A172 (cell line): ENCODE results near the gene GPR52. TPM values are rescaled to one million over a fixed set of nuclear protein-coding genes. Genes with fewer than 3 reads are reported as not detected.
"Not testable (repeated sequence)": the region's sequence is repeated elsewhere in the genome, so short reads cannot be mapped to it uniquely, and the experiment has no call there.

Experiments used
- DNase-seq: peaks from one replicate; pipeline ENCODE4 v3.0.0-alpha.2; 2015; ENCODE audit warnings: low spot score
- total RNA-seq: library from RNA; depleted of rRNA; stranded (reverse); fragments of >200 nt; shearing (Covaris generic); gene quantifications from 2 replicates; pipeline ENCODE4 v1.2.3, GENCODE V29; 2014; rRNA removed

The GPR52 gene
- total RNA-seq = 0.17 TPM in 1 of 2 replicates, not detected in the other

- DNase-seq = no peak
Observed at GRCh38 chr1:174447866-174448530, at the start of gene GPR52. Gene GPR52 (plus strand): TSS chr1:174447964. CDS start chr1:174448112, 148 bp downstream.

GRCh38 chr1:174398246-174398645 lies 49.5 kb upstream of the GPR52 start:
- DNase-seq = no peak

GRCh38 chr1:174399211-174399610 lies 48.6 kb upstream of the GPR52 start:
- DNase-seq = no peak

- no peak for DNase-seq
Observed at GRCh38 chr1:174401075-174401474, 46.7 kb upstream of the GPR52 start.

- no peak for DNase-seq
Observed at GRCh38 chr1:174405219-174405618, 42.5 kb upstream of the GPR52 start.

GRCh38 chr1:174406421-174406820 lies 41.3 kb upstream of the GPR52 start:
- DNase-seq = no peak

GRCh38 chr1:174407665-174408064 lies 40.1 kb upstream of the GPR52 start:
- no peak for DNase-seq

- DNase-seq = no peak
Observed at GRCh38 chr1:174408146-174408545, 39.6 kb upstream of the GPR52 start.

GRCh38 chr1:174409801-174410200 lies 38.0 kb upstream of the GPR52 start:
- DNase-seq = not testable (repeated sequence)

- no peak for DNase-seq
Observed at GRCh38 chr1:174413632-174414031, 34.1 kb upstream of the GPR52 start.

GRCh38 chr1:174414203-174414602 lies 33.6 kb upstream of the GPR52 start:
- DNase-seq = no peak

GRCh38 chr1:174415506-174415905 lies 32.3 kb upstream of the GPR52 start:
- DNase-seq = no peak

- no peak for DNase-seq
Observed at GRCh38 chr1:174417921-174418320, 29.8 kb upstream of the GPR52 start.

- DNase-seq = no peak
Observed at GRCh38 chr1:174425121-174425520, 22.6 kb upstream of the GPR52 start.

- no peak for DNase-seq
Observed at GRCh38 chr1:174426153-174426552, 21.6 kb upstream of the GPR52 start.

- DNase-seq = no peak
Observed at GRCh38 chr1:174428033-174428432, 19.7 kb upstream of the GPR52 start.

- DNase-seq = no peak
Observed at GRCh38 chr1:174428739-174429138, 19.0 kb upstream of the GPR52 start.

GRCh38 chr1:174433451-174433850 lies 14.3 kb upstream of the GPR52 start:
- DNase-seq = no peak

GRCh38 chr1:174445351-174445750 lies 2.4 kb upstream of the GPR52 start:
- DNase-seq = no peak

GRCh38 chr1:174445817-174446216 lies 1.9 kb upstream of the GPR52 start:
- DNase-seq = no peak

GRCh38 chr1:174448531-174448883 lies 743 bp downstream of the GPR52 start:
- DNase-seq = no peak

GRCh38 chr1:174448974-174449373 lies 1.2 kb downstream of the GPR52 start:
- DNase-seq = no peak

- no peak for DNase-seq
Observed at GRCh38 chr1:174451408-174451807, 3.6 kb downstream of the GPR52 start.

- DNase-seq = no peak
Observed at GRCh38 chr1:174465855-174466254, 18.1 kb downstream of the GPR52 start.
